GM12878 (cell line): ENCODE measurements around the gene AKAP9.

ENCODE experiments used
- BHLHE40 ChIP-seq, 2 experiments: fragments of 450-650 bp in 1 of 2; IDR thresholded peaks; 2 replicates each; pipeline ENCODE4 v1.6.1; 2011 to 2017; ENCODE audit warnings: low read depth in 2 of 2, borderline replicate concordance in 1 of 2, improper control_type of control experiment in 1 of 2, low read length in 1 of 2, mild to moderate bottlenecking in 1 of 2
- CEBPB ChIP-seq, 2 experiments: fragments of 150-350 bp in 1 of 2; IDR thresholded peaks; 2 replicates each; pipeline ENCODE4 v1.6.1; 2012 to 2014; ENCODE audit warnings: low read depth in 2 of 2, low read length in 2 of 2, borderline replicate concordance in 1 of 2, inconsistent platforms in 1 of 2
- CHD1 ChIP-seq: IDR thresholded peaks from 2 replicates; pipeline ENCODE4 v1.6.1; 2012; ENCODE audit warnings: low read depth, low read length, improper control_type of control experiment
- CHD2 ChIP-seq: IDR thresholded peaks from 2 replicates; pipeline ENCODE4 v1.6.1; 2011; ENCODE audit warnings: low read depth, low read length, improper control_type of control experiment, borderline replicate concordance
- GATAD2B ChIP-seq: fragments of 450-650 bp; conservative IDR thresholded peaks from 2 replicates; pipeline ENCODE4 v1.6.1; 2017; ENCODE audit warnings: low read depth, mild to moderate bottlenecking, moderate library complexity
- MYC ChIP-seq: IDR thresholded peaks from 2 replicates; pipeline ENCODE4 v1.6.1; 2011; ENCODE audit warnings: mild to moderate bottlenecking, low read length, moderate library complexity, inconsistent platforms; ENCODE audit not compliant: insufficient read depth, insufficient replicate concordance, insufficient read length, severe bottlenecking
- RAD21 ChIP-seq: IDR thresholded peaks from 2 replicates; pipeline ENCODE4 v1.6.1; 2011; ENCODE audit warnings: mild to moderate bottlenecking, low read depth, low read length, moderate library complexity; ENCODE audit not compliant: insufficient read depth
- SP1 ChIP-seq: IDR thresholded peaks from one replicate; pipeline ENCODE4 v1.6.1; 2011; ENCODE audit warnings: low read depth, low read length
- USF2 ChIP-seq: IDR thresholded peaks from 2 replicates; pipeline ENCODE4 v1.6.1; 2011; ENCODE audit warnings: low read depth, low read length, improper control_type of control experiment, borderline replicate concordance
- TF ChIP-seq, protein P1 (sequence below), 3 experiments: IDR thresholded peaks in 2 of 3; conservative IDR thresholded peaks in 1 of 3; 2 replicates each; pipeline ENCODE4 v1.5.1; 2011; ENCODE audit warnings: low read depth in 3 of 3, low read length in 3 of 3, mild to moderate bottlenecking in 3 of 3, control low read depth in 2 of 3, moderate library complexity in 2 of 3, inconsistent platforms in 1 of 3, mixed read lengths in 1 of 3; ENCODE audit not compliant: control insufficient read depth in 2 of 3, insufficient read depth in 1 of 3; ENCODE audit errors: extremely low read depth in 1 of 3

DNA sequence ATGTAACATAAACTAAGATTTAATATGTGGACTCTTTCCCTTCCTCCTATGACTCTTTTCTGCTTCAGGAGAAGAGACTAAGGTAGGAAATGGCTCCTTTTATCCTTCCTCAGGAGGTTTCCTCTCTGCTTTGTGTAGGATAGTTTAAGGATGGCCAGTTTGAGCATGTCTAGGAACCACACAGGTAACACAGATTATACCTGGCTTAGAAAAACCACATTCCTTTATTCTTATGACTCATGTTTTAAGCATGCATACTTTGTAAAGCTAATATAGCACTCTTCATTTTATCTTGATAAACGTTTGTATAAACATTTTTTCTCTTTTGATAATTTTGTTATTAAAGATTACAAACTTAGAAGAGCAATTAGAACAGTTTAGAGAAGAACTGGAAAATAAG, 135.8 kb downstream of the AKAP9 start:
- TF ChIP-seq, protein P1, sequence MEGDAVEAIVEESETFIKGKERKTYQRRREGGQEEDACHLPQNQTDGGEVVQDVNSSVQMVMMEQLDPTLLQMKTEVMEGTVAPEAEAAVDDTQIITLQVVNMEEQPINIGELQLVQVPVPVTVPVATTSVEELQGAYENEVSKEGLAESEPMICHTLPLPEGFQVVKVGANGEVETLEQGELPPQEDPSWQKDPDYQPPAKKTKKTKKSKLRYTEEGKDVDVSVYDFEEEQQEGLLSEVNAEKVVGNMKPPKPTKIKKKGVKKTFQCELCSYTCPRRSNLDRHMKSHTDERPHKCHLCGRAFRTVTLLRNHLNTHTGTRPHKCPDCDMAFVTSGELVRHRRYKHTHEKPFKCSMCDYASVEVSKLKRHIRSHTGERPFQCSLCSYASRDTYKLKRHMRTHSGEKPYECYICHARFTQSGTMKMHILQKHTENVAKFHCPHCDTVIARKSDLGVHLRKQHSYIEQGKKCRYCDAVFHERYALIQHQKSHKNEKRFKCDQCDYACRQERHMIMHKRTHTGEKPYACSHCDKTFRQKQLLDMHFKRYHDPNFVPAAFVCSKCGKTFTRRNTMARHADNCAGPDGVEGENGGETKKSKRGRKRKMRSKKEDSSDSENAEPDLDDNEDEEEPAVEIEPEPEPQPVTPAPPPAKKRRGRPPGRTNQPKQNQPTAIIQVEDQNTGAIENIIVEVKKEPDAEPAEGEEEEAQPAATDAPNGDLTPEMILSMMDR (IDR thresholded peaks at IDR 0.05 in 2 of 3, conservative IDR thresholded peaks at IDR 0.05 in 1 of 3; ENCODE audit: control insufficient read depth in 2 of 3, extremely low read depth in 1 of 3, insufficient read depth in 1 of 3, low read depth in 3 of 3, low read length in 3 of 3), result no peak
- TF ChIP-seq USF2 (no peak), RAD21 (no peak), BHLHE40 (IDR thresholded peaks at IDR 0.05; ENCODE audit: borderline replicate concordance in 1 of 2, low read depth in 2 of 2, low read length in 1 of 2) (no peak), SP1 (no peak), MYC (no peak), GATAD2B (no peak), CHD2 (no peak), CEBPB (IDR thresholded peaks at IDR 0.05; ENCODE audit: borderline replicate concordance in 1 of 2, low read depth in 2 of 2, low read length in 2 of 2) (no peak), CHD1 (no peak)
